AG09309 (cell line): ENCODE measurements around the gene MYEOV.

Experiments used
- DNase-seq: peaks from one replicate; pipeline ENCODE4 v3.0.0-alpha.2; 2010; ENCODE audit warnings: low read depth
- H3K4me3 ChIP-seq: 2 replicates; pipeline ENCODE4 v1.5.1; 2011; ENCODE audit warnings: mild to moderate bottlenecking, low read depth, low read length, moderate library complexity; ENCODE audit not compliant: control insufficient read depth
- TF ChIP-seq, protein P1 (sequence below): IDR thresholded peaks from 2 replicates; pipeline ENCODE4 v1.5.1; 2011; ENCODE audit warnings: mild to moderate bottlenecking, low read depth, low read length, inconsistent platforms; ENCODE audit not compliant: insufficient read depth, control insufficient read depth; ENCODE audit errors: missing control alignments

Gene MYEOV

DNA sequence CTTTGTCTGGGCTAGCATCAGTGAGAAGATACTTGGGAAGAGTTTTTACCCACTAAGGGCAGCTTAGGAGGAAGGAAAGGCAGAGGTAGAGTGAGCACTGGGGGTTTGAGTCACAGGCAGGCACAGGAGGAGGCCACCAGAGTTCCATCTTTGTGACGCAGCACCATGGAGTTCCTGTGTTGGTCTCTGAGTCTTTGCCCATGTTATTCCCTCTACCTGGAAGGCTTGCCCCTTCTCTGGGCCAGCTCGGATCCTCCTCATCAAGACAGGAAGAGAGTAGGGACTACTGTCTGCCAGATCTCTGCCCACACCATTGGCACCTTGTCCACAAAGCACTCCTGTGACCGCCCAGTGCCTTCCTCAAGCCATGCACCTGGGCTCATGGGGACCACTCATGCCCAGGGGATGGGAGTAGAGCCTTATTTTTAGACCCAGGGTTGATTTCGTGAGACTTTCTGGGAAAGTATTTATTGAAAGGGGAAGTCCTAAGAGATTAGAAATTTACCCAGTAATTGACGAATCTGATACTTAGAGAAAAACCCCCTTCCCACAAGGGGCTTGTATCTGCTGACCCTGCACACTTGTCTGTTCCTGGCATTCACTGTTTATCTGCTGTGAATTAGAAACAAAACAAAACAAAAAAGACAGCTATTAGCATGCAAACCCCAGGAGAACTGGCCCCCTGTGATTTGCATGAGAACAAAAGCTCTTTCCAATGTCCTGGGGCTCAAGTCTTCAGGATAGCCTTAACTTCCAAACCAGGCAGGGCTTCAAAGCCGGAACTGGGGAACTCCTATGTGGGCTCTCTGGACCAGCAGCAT, 35.9 kb upstream of the MYEOV start:
- no peak for DNase-seq
- TF ChIP-seq, protein P1, sequence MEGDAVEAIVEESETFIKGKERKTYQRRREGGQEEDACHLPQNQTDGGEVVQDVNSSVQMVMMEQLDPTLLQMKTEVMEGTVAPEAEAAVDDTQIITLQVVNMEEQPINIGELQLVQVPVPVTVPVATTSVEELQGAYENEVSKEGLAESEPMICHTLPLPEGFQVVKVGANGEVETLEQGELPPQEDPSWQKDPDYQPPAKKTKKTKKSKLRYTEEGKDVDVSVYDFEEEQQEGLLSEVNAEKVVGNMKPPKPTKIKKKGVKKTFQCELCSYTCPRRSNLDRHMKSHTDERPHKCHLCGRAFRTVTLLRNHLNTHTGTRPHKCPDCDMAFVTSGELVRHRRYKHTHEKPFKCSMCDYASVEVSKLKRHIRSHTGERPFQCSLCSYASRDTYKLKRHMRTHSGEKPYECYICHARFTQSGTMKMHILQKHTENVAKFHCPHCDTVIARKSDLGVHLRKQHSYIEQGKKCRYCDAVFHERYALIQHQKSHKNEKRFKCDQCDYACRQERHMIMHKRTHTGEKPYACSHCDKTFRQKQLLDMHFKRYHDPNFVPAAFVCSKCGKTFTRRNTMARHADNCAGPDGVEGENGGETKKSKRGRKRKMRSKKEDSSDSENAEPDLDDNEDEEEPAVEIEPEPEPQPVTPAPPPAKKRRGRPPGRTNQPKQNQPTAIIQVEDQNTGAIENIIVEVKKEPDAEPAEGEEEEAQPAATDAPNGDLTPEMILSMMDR = no peak
- no peak overlapping the region for H3K4me3 ChIP-seq

DNA sequence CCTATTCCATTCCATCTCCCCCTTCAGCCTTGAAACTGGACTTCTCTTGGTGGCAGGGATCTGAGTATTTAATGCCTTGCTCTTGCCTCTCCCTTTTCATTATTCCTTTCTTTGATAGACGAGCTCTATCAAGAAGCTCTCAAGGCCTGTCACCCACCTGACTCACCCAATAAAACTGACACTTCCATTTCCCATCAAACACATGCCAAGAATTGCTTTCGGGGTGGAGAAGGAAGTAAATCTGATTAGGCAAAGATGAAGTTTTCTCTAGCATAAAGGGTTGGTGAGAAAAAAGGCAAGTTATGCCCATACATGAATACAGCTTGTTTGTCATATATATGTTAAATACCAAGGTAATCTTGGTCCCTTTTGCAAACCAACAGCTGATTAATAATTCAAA, 34.9 kb upstream of the MYEOV start:
- no peak overlapping the region for H3K4me3 ChIP-seq
- DNase-seq = no peak
- TF ChIP-seq, protein P1 = no peak

DNA sequence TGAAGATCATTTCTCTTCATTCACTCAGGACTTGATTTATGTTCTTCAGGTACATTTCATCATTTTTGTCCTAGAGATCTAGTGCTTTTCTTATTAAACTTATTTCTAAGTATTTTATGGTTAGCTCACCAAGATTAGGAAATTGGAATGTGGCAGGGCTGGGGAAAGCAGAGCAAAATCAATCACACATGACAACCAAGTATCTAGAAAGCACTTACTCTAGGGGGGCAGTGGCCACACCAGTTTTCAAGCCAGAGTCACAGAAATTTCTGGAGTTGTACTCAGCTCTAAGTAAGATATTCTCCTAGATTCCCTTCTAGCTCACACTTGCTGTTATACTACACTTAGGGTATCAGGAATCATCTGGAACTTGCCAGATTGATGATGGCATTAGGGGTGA, 33.3 kb upstream of the MYEOV start:
- TF ChIP-seq, protein P1 = no peak
- no peak for DNase-seq
- H3K4me3 ChIP-seq = no peak overlapping the region

DNA sequence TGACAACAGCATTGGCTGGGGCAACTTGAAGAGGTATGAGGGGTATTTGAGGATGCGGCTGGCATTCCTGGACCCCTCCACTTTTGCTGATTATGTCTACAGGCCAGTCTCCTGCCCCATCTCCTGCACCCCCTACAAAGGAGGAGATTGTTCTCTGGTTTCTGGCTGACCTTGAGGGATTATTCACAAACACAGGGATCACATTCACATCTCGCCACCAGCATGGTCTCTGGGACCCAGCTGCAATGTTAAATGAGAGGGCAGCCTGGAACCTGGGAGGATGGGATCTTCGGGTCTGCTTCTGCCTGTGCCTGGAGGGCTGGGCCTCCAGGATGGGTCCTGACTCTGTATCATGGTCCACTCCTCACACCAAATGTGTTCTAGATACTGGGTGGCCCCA, 32.8 kb upstream of the MYEOV start:
- TF ChIP-seq, protein P1 = no peak
- no peak for DNase-seq
- H3K4me3 ChIP-seq = no peak overlapping the region

DNA sequence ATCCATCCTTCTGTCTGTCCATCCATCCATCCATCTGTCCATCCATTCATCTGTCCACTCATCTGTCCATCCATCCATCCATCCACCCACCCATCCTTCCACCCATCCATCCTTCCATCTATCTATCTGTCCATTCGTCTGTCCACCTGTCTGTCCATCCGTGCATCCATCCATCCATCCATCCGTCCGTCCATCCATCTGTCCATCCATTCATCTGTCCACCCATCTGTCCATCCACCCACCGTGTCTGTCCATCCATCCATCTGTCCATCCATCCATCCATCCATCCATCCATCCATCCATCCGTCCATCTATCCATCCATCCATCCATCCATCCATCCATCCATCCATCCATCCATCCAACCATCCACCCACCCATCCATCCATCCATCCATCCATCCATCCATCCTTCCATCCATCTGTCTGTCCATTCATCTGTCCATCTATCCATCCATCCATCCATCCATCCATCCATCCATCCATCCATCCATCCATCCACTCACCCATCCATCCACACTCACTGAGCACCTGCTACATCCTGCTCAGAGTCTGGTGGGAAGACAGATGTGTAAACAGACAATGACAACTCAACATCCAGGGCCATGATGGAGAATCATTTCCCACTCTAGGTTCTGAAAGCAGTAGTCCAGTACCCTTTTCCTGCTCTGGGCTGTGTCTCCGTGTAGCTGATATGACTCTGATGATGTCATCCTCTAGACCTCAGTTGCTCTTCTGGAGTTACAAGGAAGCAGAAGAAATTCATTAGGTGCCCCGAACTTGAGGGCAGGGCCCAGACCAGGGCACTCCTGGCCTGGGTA, 30.8 kb upstream of the MYEOV start:
- DNase-seq = no peak
- no peak overlapping the region for H3K4me3 ChIP-seq
- TF ChIP-seq, protein P1 = no peak

DNA sequence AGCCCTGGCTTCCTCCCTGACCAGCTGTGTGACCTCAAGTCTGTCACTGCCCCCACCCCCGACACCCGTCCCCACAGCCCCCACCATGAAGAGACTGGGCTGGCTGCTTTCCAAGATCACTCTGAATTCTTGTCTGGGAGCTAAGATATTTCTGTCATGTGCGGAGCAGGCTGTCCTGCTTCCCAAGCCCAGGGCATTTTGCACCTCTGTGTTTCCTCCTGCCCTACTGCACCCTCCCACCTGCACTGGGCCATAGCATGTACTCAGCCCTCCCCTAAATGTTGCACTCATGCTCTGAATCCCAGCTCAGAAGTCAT, 30.3 kb upstream of the MYEOV start:
- TF ChIP-seq, protein P1 = no peak
- H3K4me3 ChIP-seq = no peak overlapping the region
- no peak for DNase-seq
